ENCODE measurements around the gene PELI2.
A peak's percentile ranks its signal among the peaks of the same experiment; 100 is the strongest.

PELI2 gene

DNA sequence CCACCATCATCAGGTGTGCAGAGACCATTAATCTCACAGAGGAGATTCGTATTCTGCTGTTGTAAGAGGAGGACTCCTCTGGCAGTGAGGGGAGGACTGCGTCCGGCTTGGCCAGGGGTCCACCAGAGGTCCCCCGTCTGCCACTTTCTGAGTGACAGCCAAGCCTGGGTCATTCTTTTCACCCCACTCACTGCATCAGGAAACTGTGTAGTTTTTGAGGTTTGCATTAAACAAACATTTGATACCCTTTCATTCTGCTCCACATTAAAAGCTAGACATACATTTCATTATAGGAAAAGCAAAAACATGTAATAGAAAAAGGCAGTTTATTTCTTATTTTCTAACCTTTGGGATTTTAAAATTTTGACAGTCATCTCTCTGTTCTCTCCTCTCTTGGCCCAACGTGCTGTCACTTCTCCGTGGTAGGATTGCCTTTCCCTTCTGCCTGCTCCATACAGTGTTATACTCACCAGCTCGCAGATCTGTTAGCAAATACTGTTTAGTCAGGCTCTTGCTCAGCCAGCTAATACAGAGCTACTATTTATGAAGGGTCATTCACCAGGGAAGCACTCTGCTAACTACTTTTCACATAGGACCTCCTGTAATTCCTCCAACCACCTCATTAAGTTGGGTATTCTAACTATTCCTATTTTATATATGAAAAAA, 99.3 kb downstream of the PELI2 start:
- Mint-ChIP-seq H3K27ac (no peak overlapping the region), H3K4me3 (no peak overlapping the region), H3K36me3 (ENCODE audit: low read depth) (no peaks in the 10 kb centered on the region), H3K4me1 (peaks cover 8% of the 10 kb centered on the region), H3K27me3 (ENCODE audit: low read depth, poor library complexity) (peaks cover 4% of the 10 kb centered on the region), H3K9me3 (no peaks in the 10 kb centered on the region)
- TF ChIP-seq, protein P1, sequence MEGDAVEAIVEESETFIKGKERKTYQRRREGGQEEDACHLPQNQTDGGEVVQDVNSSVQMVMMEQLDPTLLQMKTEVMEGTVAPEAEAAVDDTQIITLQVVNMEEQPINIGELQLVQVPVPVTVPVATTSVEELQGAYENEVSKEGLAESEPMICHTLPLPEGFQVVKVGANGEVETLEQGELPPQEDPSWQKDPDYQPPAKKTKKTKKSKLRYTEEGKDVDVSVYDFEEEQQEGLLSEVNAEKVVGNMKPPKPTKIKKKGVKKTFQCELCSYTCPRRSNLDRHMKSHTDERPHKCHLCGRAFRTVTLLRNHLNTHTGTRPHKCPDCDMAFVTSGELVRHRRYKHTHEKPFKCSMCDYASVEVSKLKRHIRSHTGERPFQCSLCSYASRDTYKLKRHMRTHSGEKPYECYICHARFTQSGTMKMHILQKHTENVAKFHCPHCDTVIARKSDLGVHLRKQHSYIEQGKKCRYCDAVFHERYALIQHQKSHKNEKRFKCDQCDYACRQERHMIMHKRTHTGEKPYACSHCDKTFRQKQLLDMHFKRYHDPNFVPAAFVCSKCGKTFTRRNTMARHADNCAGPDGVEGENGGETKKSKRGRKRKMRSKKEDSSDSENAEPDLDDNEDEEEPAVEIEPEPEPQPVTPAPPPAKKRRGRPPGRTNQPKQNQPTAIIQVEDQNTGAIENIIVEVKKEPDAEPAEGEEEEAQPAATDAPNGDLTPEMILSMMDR (IDR thresholded peaks at IDR 0.05), result no peak
- DNase-seq, result no peak

GRCh38 chr14:56219666-56220413, 101.6 kb downstream of the PELI2 start:
- H3K4me1 Mint-ChIP-seq, result peaks cover 13% of the 10 kb centered on the region
- no peaks in the 10 kb centered on the region for H3K27me3 Mint-ChIP-seq (ENCODE audit: low read depth, poor library complexity)
- TF ChIP-seq, protein P1 (IDR thresholded peaks at IDR 0.05), result no peak
- no peaks in the 10 kb centered on the region for H3K9me3 Mint-ChIP-seq
- no peak overlapping the region for H3K4me3 Mint-ChIP-seq
- H3K27ac Mint-ChIP-seq, result no peak overlapping the region
- no peak for DNase-seq
- H3K36me3 Mint-ChIP-seq (ENCODE audit: low read depth), result no peaks in the 10 kb centered on the region

- no peak overlapping the region for H3K4me3 Mint-ChIP-seq
- no peaks in the 10 kb centered on the region for H3K9me3 Mint-ChIP-seq
- peaks cover 18% of the 10 kb centered on the region for H3K4me1 Mint-ChIP-seq
- no peak overlapping the region for H3K27ac Mint-ChIP-seq
- TF ChIP-seq, protein P1 (IDR thresholded peaks at IDR 0.05), result no peak
- H3K36me3 Mint-ChIP-seq (ENCODE audit: low read depth), result peaks cover 5% of the 10 kb centered on the region
- no peak for DNase-seq
- no peaks in the 10 kb centered on the region for H3K27me3 Mint-ChIP-seq (ENCODE audit: low read depth, poor library complexity)
Observed at GRCh38 chr14:56221382-56222128, 103.3 kb downstream of the PELI2 start.

- peaks cover 23% of the 10 kb centered on the region for H3K9me3 Mint-ChIP-seq
- no peak overlapping the region for H3K27ac Mint-ChIP-seq
- TF ChIP-seq, protein P1 (IDR thresholded peaks at IDR 0.05), result no peak
- H3K27me3 Mint-ChIP-seq (ENCODE audit: low read depth, poor library complexity), result no peaks in the 10 kb centered on the region
- H3K36me3 Mint-ChIP-seq (ENCODE audit: low read depth), result peaks cover 30% of the 10 kb centered on the region
- peaks cover 18% of the 10 kb centered on the region for H3K4me1 Mint-ChIP-seq
- no peak overlapping the region for H3K4me3 Mint-ChIP-seq
- no peak for DNase-seq
Observed at GRCh38 chr14:56224229-56224628, 106.0 kb downstream of the PELI2 start.

- Mint-ChIP-seq H3K36me3 (ENCODE audit: low read depth) (peaks cover 37% of the 10 kb centered on the region), H3K4me3 (no peak overlapping the region), H3K9me3 (peaks cover 31% of the 10 kb centered on the region), H3K4me1 (peaks cover 18% of the 10 kb centered on the region), H3K27ac (peak overlapping the region; percentile 3), H3K27me3 (ENCODE audit: low read depth, poor library complexity) (no peaks in the 10 kb centered on the region)
- DNase-seq, result no peak
- TF ChIP-seq, protein P1 (IDR thresholded peaks at IDR 0.05), result no peak
Observed at GRCh38 chr14:56224691-56225681, 106.8 kb downstream of the PELI2 start.
